GM23338 (cell line): ENCODE results near the gene LSM3. TPM values are rescaled to one million over a fixed set of nuclear protein-coding genes. Genes with fewer than 3 reads are reported as not detected.

Source experiments
- ATAC-seq: fragments of 200-7000 bp; cut with Tn5 transposase; 3 replicates; pipeline ENCODE4 v1.9.1; 2020
- DNase-seq: peaks from one replicate; pipeline ENCODE4 v3.0.0-alpha.2; 2015; ENCODE audit warnings: low spot score
- H2AFZ ChIP-seq: fragments of 200-600 bp; sonication (generic); 2 replicates; pipeline ENCODE4 v1.8.0; 2016; ENCODE audit warnings: antibody characterized with exemption, mild to moderate bottlenecking, moderate library complexity
- H3F3A ChIP-seq: fragments of 200-600 bp; sonication (generic); replicated peaks from 2 replicates; pipeline ENCODE4 v1.8.0; 2017; ENCODE audit warnings: antibody characterized with exemption, mixed run types, low read depth
- H3K27ac ChIP-seq: fragments of 200-600 bp; sonication (generic); 2 replicates; pipeline ENCODE4 v1.6.1; 2016; ENCODE audit warnings: low read depth
- H3K27me3 ChIP-seq: fragments of 200-600 bp; sonication (generic); 2 replicates; pipeline ENCODE4 v1.8.0; 2016; ENCODE audit warnings: mild to moderate bottlenecking, mixed run types, moderate library complexity; ENCODE audit not compliant: insufficient read depth
- H3K36me3 ChIP-seq: fragments of 200-600 bp; sonication (generic); 2 replicates; pipeline ENCODE4 v1.8.0; 2016; ENCODE audit warnings: mild to moderate bottlenecking; ENCODE audit not compliant: insufficient read depth
- H3K4me1 ChIP-seq: fragments of 200-600 bp; sonication (generic); 2 replicates; pipeline ENCODE4 v1.8.0; 2016; ENCODE audit warnings: mild to moderate bottlenecking, moderate library complexity; ENCODE audit not compliant: insufficient read depth
- H3K4me2 ChIP-seq: fragments of 200-600 bp; sonication (generic); 2 replicates; pipeline ENCODE4 v1.7.1; 2017; ENCODE audit warnings: mixed run types
- H3K4me3 ChIP-seq: fragments of 200-600 bp; sonication (generic); 2 replicates; pipeline ENCODE4 v1.6.1; 2016; ENCODE audit warnings: mixed run types
- H3K79me2 ChIP-seq: fragments of 200-600 bp; sonication (generic); replicated peaks from 2 replicates; pipeline ENCODE4 v1.8.0; 2017; ENCODE audit warnings: mild to moderate bottlenecking; ENCODE audit not compliant: insufficient read depth
- H3K9me2 ChIP-seq: fragments of 200-600 bp; sonication (generic); 2 replicates; pipeline ENCODE4 v1.8.0; 2017; ENCODE audit not compliant: insufficient read depth
- H4K20me1 ChIP-seq: fragments of 200-600 bp; sonication (generic); replicated peaks from 2 replicates; pipeline ENCODE4 v1.8.0; 2017; ENCODE audit warnings: mild to moderate bottlenecking; ENCODE audit not compliant: insufficient read depth
- H3K27ac Mint-ChIP-seq: 2 replicates; pipeline ENCODE4 v1.8.0; 2020; ENCODE audit warnings: inconsistent platforms, mild to moderate bottlenecking, moderate library complexity, mixed read lengths
- H3K27me3 Mint-ChIP-seq: 3 replicates; pipeline ENCODE4 v1.8.0; 2022; ENCODE audit warnings: low read depth, mild to moderate bottlenecking, moderate library complexity, mixed read lengths, inconsistent platforms; ENCODE audit not compliant: insufficient read depth, poor library complexity
- H3K36me3 Mint-ChIP-seq: 3 replicates; pipeline ENCODE4 v1.8.0; 2021; ENCODE audit warnings: low read depth, mild to moderate bottlenecking, inconsistent platforms, moderate library complexity, mixed read lengths
- H3K4me1 Mint-ChIP-seq: 3 replicates; pipeline ENCODE4 v1.8.0; 2020; ENCODE audit warnings: mild to moderate bottlenecking, inconsistent platforms, mixed read lengths
- H3K4me3 Mint-ChIP-seq: 3 replicates; pipeline ENCODE4 v1.8.0; 2021; ENCODE audit warnings: moderate library complexity, mild to moderate bottlenecking, inconsistent platforms, mixed read lengths
- H3K9me3 Mint-ChIP-seq: 3 replicates; pipeline ENCODE4 v1.8.0; 2020; ENCODE audit warnings: moderate library complexity, mild to moderate bottlenecking, inconsistent platforms, mixed read lengths
- CREB1 ChIP-seq: fragments of 250-450 bp; sonication (Bioruptor Pico); IDR thresholded peaks from 2 replicates; pipeline ENCODE4 v1.5.0; 2020; ENCODE audit warnings: low read depth, mild to moderate bottlenecking, moderate library complexity
- ETS1 ChIP-seq: IDR thresholded peaks from 2 replicates; pipeline ENCODE4 v1.6.1; 2016; ENCODE audit warnings: antibody characterized with exemption
- EZH2 ChIP-seq: fragments of 200-600 bp; sonication (generic); IDR thresholded peaks from one replicate; pipeline ENCODE4 v1.8.0; 2017; ENCODE audit warnings: antibody characterized with exemption, mild to moderate bottlenecking, low read depth; ENCODE audit not compliant: unreplicated experiment
- EZH2phosphoT487 ChIP-seq: fragments of 200-600 bp; sonication (generic); IDR thresholded peaks from one replicate; pipeline ENCODE4 v1.8.1; 2018; ENCODE audit warnings: antibody characterized with exemption; ENCODE audit not compliant: unreplicated experiment
- JUNB ChIP-seq: IDR thresholded peaks from one replicate; pipeline ENCODE4 v1.6.1; 2016; ENCODE audit warnings: antibody characterized with exemption; ENCODE audit not compliant: unreplicated experiment
- NANOG ChIP-seq: IDR thresholded peaks from 2 replicates; pipeline ENCODE4 v1.6.1; 2016; ENCODE audit warnings: antibody characterized with exemption, borderline replicate concordance
- POLR2AphosphoS5 ChIP-seq: IDR thresholded peaks from 2 replicates; pipeline ENCODE4 v1.6.1; 2016; ENCODE audit warnings: antibody characterized with exemption, low read depth
- REST ChIP-seq: IDR thresholded peaks from one replicate; pipeline ENCODE4 v1.6.1; 2018; ENCODE audit warnings: antibody characterized with exemption; ENCODE audit not compliant: unreplicated experiment
- STAT1 ChIP-seq: IDR thresholded peaks from one replicate; pipeline ENCODE4 v1.6.1; 2016; ENCODE audit warnings: antibody characterized with exemption; ENCODE audit not compliant: unreplicated experiment
- ZNF114 ChIP-seq: fragments of 250-450 bp; sonication (Bioruptor Pico); IDR thresholded peaks from 2 replicates; pipeline ENCODE4 v1.5.0; 2020; ENCODE audit warnings: mild to moderate bottlenecking, moderate library complexity
- ZNF331 ChIP-seq: fragments of 250-450 bp; sonication (Bioruptor Pico); IDR thresholded peaks from 2 replicates; pipeline ENCODE4 v1.5.0; 2020; ENCODE audit warnings: low read depth, mild to moderate bottlenecking, moderate library complexity
- ZNF462 ChIP-seq: fragments of 250-450 bp; sonication (Bioruptor Pico); IDR thresholded peaks from 2 replicates; pipeline ENCODE4 v1.5.0; 2020; ENCODE audit warnings: mild to moderate bottlenecking, moderate library complexity
- polyA plus RNA-seq: library from polyadenylated mRNA; unstranded; fragments of >200 nt; fragmentation: Nextera tagmentation; extraction: Ambion mirVana; gene quantifications from 2 replicates; pipeline ENCODE4 v1.2.1, GENCODE V29; 2016
- total RNA-seq: library from RNA; depleted of rRNA; stranded (reverse); fragments of >200 nt; shearing (Covaris generic); gene quantifications from 2 replicates; pipeline ENCODE4 v1.2.3, GENCODE V29; 2014

The LSM3 gene
- total and polyA plus RNA-seq, 2 experiments from 2014 or later, result 20.1 to 71.5 TPM

- peaks cover 9% of the 10 kb centered on the region for H3K27me3 Mint-ChIP-seq
- Histone ChIP-seq H3F3A (no peaks in the 10 kb centered on the region), H4K20me1 (no peaks in the 10 kb centered on the region), H3K27me3 (no peaks in the 10 kb centered on the region), H3K9me2 (no peaks in the 10 kb centered on the region), H3K4me3 (no peak overlapping the region), H3K4me2 (no peak overlapping the region), H2AFZ (no peak overlapping the region), H3K79me2 (no peaks in the 10 kb centered on the region), H3K27ac (no peak overlapping the region), H3K36me3 (peaks cover 4% of the 10 kb centered on the region; the same call in 1 of the 2 replicates), H3K4me1 (no peaks in the 10 kb centered on the region)
- no peak overlapping the region for H3K4me3 Mint-ChIP-seq
- H3K4me1 Mint-ChIP-seq, result no peaks in the 10 kb centered on the region; the same call in 2 of the 3 replicates
- DNase-seq, result no peak
- TF ChIP-seq CREB1 (CRISPR knock-in tag), result no peak
- TF ChIP-seq POLR2AphosphoS5, result no peak
- no peak for TF ChIP-seq ZNF114 (CRISPR knock-in tag)
- TF ChIP-seq JUNB, result no peak
- no peaks in the 10 kb centered on the region for H3K9me3 Mint-ChIP-seq
- peaks cover 69% of the 10 kb centered on the region for H3K36me3 Mint-ChIP-seq
- ATAC-seq, result no peak
- H3K27ac Mint-ChIP-seq, result no peak overlapping the region
Measured at GRCh38 chr3:14135581-14135980, 43.0 kb upstream of the LSM3 start.

GRCh38 chr3:14137004-14137403, 41.6 kb upstream of the LSM3 start:
- Histone ChIP-seq H2AFZ (no peak overlapping the region), H3F3A (no peaks in the 10 kb centered on the region), H3K36me3 (peaks cover 4% of the 10 kb centered on the region), H3K27me3 (no peaks in the 10 kb centered on the region), H3K9me2 (no peaks in the 10 kb centered on the region), H4K20me1 (no peaks in the 10 kb centered on the region), H3K79me2 (no peaks in the 10 kb centered on the region), H3K27ac (no peak overlapping the region), H3K4me2 (no peak overlapping the region), H3K4me3 (no peak overlapping the region), H3K4me1 (no peaks in the 10 kb centered on the region)
- Mint-ChIP-seq H3K27me3 (peaks cover 7% of the 10 kb centered on the region), H3K27ac (no peak overlapping the region), H3K9me3 (no peaks in the 10 kb centered on the region), H3K36me3 (peaks cover 59% of the 10 kb centered on the region), H3K4me3 (no peak overlapping the region), H3K4me1 (no peaks in the 10 kb centered on the region; the same call in 2 of the 3 replicates)
- ATAC-seq (no peak), DNase-seq (no peak)
- no peak for TF ChIP-seq CREB1 (CRISPR knock-in tag)
- TF ChIP-seq REST, result no peak
- TF ChIP-seq POLR2AphosphoS5, result no peak
- no peak for TF ChIP-seq STAT1
- no peak for TF ChIP-seq EZH2phosphoT487
- no peak for TF ChIP-seq EZH2
- no peak for TF ChIP-seq ZNF331
- TF ChIP-seq ZNF114 (CRISPR knock-in tag), result no peak
- no peak for TF ChIP-seq NANOG
- TF ChIP-seq ETS1, result no peak
- no peak for TF ChIP-seq ZNF462
- TF ChIP-seq JUNB, result no peak
